K562 (cell line): ENCODE data around the gene SCMH1. TPM values are rescaled to one million over a fixed set of nuclear protein-coding genes. Genes with fewer than 3 reads are reported as not detected.

Experiments
- FOXM1 ChIP-seq, 2 experiments: fragments of 450-650 bp in 1 of 2; sonication (generic) in 1 of 2; formaldehyde crosslinking in 1 of 2; IDR thresholded peaks; 2 replicates each; pipeline versions ENCODE4 v1.6.1 to v1.9.0; 2017 to 2022; ENCODE audit warnings: low read depth in 2 of 2, mild to moderate bottlenecking in 2 of 2, missing genetic modification reagents in 1 of 2, moderate library complexity in 1 of 2
- HIVEP1 ChIP-seq: fragments of 250-450 bp; sonication (Bioruptor Pico); IDR thresholded peaks from 2 replicates; pipeline ENCODE4 v1.4.0; 2020; ENCODE audit warnings: mild to moderate bottlenecking
- MAX ChIP-seq: sonication (generic); formaldehyde crosslinking; IDR thresholded peaks from 2 replicates; pipeline ENCODE4 v1.9.0; 2022; ENCODE audit warnings: mild to moderate bottlenecking, missing genetic modification reagents
- NFE2 ChIP-seq: IDR thresholded peaks from 2 replicates; pipeline ENCODE4 v1.6.1; 2014; ENCODE audit warnings: antibody characterized with exemption, low read depth
- NKRF ChIP-seq: fragments of 450-650 bp; IDR thresholded peaks from 2 replicates; pipeline ENCODE4 v1.6.1; 2016; ENCODE audit warnings: borderline replicate concordance
- REST ChIP-seq, 2 experiments: fragments of 450-650 bp; formaldehyde crosslinking in 1 of 2; IDR thresholded peaks; 2 replicates each; pipeline versions ENCODE4 v1.4.0 to v1.6.1; 2014 to 2020; ENCODE audit warnings: mild to moderate bottlenecking in 2 of 2, borderline replicate concordance in 1 of 2, low read depth in 1 of 2
- RFX1 ChIP-seq: fragments of 450-650 bp; IDR thresholded peaks from 2 replicates; pipeline ENCODE4 v1.6.1; 2016; ENCODE audit warnings: mild to moderate bottlenecking, moderate library complexity
- SRSF3 ChIP-seq: fragments of 200-400 bp; formaldehyde crosslinking; IDR thresholded peaks from 2 replicates; pipeline ENCODE4 v1.6.1; 2016; ENCODE audit warnings: mild to moderate bottlenecking, low read length, moderate library complexity; ENCODE audit not compliant: insufficient read depth
- THRA ChIP-seq: fragments of 450-650 bp; IDR thresholded peaks from 2 replicates; pipeline ENCODE4 v1.6.1; 2017; ENCODE audit warnings: mild to moderate bottlenecking, moderate library complexity
- ZNF699 ChIP-seq: fragments of 250-450 bp; sonication (Bioruptor Pico); IDR thresholded peaks from 2 replicates; pipeline ENCODE4 v1.8.0; 2021; ENCODE audit warnings: mild to moderate bottlenecking, moderate library complexity; ENCODE audit not compliant: insufficient replicate concordance
- polyA plus RNA-seq, 8 experiments: library from polyadenylated mRNA; depleted of rRNA in 4 of 8; stranded (reverse) in 5 of 8; unstranded in 3 of 8; fragments of >200 nt; fragmentation: Nextera tagmentation in 2 of 8; fragmentation: Illumina TruSeq in 1 of 8; extraction: Ambion mirVana in 2 of 8; extraction: Trizol in 1 of 8; gene quantifications; 2 replicates each; pipeline versions ENCODE4 v1.2.1 to v1.2.3, GENCODE V29; 2011 to 2014; ENCODE audit warnings: inconsistent platforms in 1 of 8, missing spikeins in 1 of 8
- total RNA-seq, 7 experiments: library from RNA; depleted of rRNA in 6 of 7; stranded (reverse); fragments of >200 nt in 6 of 7; fragmentation: Illumina TruSeq in 2 of 7; extraction: Trizol in 2 of 7; gene quantifications; 2 replicates each; pipeline versions ENCODE4 v1.2.1 to v1.2.3, GENCODE V29; 2011 to 2021; ENCODE audit warnings: low replicate concordance in 1 of 7
- TF ChIP-seq, protein P1 (sequence below): sonication (generic); formaldehyde crosslinking; IDR thresholded peaks from 2 replicates; pipeline ENCODE4 v1.8.1; 2023; ENCODE audit warnings: mild to moderate bottlenecking, missing genetic modification reagents
- TF ChIP-seq, protein P2 (sequence below): fragments of 250-450 bp; sonication (Bioruptor Pico); IDR thresholded peaks from 2 replicates; pipeline ENCODE4 v1.9.0; 2021; ENCODE audit warnings: mild to moderate bottlenecking

The SCMH1 gene
- total and polyA plus RNA-seq, 9 of the 15 experiments (the other 6 are each of a cell fraction or from before 2014, with no cell fraction given), result 8.5 to 37.0 (median 26.8) TPM

DNA sequence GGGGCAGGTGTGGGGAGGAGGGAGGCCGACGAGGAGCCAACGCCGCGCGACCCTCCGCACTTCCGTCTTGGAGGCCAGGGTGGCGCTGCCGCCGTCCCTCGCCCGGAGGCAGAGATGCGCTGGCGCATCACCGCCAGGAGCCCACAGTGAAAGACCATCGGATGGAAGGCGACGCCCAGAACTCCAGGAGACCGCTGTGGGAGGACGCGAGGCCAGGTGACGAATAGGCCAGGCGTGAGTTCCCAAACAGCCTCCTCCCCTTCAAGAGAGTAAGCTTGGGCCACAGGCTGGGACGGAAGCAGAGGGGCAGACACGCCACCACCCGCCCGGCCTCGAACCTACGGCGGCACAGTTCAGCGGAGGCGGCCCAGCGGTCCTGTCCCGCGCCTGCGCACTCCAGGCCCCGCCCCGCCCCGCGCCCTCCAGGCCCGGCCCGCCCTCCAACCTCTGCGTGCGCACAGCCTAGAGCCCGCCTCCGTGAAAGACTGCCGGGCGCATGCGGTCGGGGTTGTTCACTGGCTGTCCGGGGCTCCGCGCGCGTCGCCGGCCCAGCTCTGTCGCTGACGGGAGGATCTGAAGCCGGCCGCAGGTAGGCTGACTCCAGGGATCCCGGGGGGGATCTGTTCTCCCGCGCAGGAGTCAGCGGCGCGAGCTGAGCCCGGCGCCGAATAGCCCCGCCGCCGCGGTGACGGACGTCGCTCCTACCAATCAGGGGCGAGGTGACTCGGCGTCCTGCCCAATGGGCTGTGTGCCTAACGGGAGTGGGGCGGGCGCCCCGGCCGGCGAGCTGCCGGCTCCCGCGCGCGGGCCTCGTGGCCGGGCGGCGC is 262.7 kb downstream of the SCMH1 start, which contains the start of gene CTPS1 (continued):
- TF ChIP-seq REST (IDR thresholded peaks at IDR 0.05; ENCODE audit: borderline replicate concordance) (no peak), REST (CRISPR knock-in tag; IDR thresholded peaks at IDR 0.05; ENCODE audit: low read depth) (no peak; the same call in 1 of the 2 replicates), ZNF699 (CRISPR knock-in tag) (no peak), NFE2 (no peak; the same call in 1 of the 2 replicates), SRSF3 (no peak), NKRF (peak; percentile 80; the same call in 1 of the 2 replicates), HIVEP1 (CRISPR knock-in tag) (no peak), FOXM1 (IDR thresholded peaks at IDR 0.05; ENCODE audit: low read depth) (no peak), FOXM1 (CRISPR knock-in tag; IDR thresholded peaks at IDR 0.05; ENCODE audit: low read depth) (peak; percentile 51; the same call in 1 of the 2 replicates), THRA (no peak), RFX1 (no peak), MAX (CRISPR knock-in tag) (peak; percentile 82)
- TF ChIP-seq, protein P1, sequence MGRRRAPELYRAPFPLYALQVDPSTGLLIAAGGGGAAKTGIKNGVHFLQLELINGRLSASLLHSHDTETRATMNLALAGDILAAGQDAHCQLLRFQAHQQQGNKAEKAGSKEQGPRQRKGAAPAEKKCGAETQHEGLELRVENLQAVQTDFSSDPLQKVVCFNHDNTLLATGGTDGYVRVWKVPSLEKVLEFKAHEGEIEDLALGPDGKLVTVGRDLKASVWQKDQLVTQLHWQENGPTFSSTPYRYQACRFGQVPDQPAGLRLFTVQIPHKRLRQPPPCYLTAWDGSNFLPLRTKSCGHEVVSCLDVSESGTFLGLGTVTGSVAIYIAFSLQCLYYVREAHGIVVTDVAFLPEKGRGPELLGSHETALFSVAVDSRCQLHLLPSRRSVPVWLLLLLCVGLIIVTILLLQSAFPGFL (CRISPR knock-in tag), result no peak; the same call in 1 of the 2 replicates
- TF ChIP-seq, protein P2, sequence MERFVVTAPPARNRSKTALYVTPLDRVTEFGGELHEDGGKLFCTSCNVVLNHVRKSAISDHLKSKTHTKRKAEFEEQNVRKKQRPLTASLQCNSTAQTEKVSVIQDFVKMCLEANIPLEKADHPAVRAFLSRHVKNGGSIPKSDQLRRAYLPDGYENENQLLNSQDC (CRISPR knock-in tag), result no peak
